ENCODE results near the gene PHF21B. TPM values are rescaled to one million over a fixed set of nuclear protein-coding genes. Genes with fewer than 3 reads are reported as not detected.

The PHF21B gene
- total and polyA plus RNA-seq, 8 donors = 0.24 to 1.4 (median 1.1) TPM; not detected in 1

- peaks cover 0 to 21% of the 10 kb centered on the region in 2 donors for H3K27me3 ChIP-seq
- intact Hi-C loops (cut with DNase I) = no loop called here
- no peak for DNase-seq
- peaks cover 0 to 29% of the 10 kb centered on the region in 2 donors for H3K9me3 ChIP-seq
- no peak overlapping the region for H3K27ac ChIP-seq
- H3K4me1 ChIP-seq = no peaks in the 10 kb centered on the region
- H3K4me3 ChIP-seq = no peak overlapping the region
- H3K36me3 ChIP-seq = no peaks in the 10 kb centered on the region
- no peak for TF ChIP-seq CTCF (IDR thresholded peaks at IDR 0.05)
- no peak for ATAC-seq
Observed at GRCh38 chr22:44901301-44901700, 108.5 kb downstream of the PHF21B start.

DNA sequence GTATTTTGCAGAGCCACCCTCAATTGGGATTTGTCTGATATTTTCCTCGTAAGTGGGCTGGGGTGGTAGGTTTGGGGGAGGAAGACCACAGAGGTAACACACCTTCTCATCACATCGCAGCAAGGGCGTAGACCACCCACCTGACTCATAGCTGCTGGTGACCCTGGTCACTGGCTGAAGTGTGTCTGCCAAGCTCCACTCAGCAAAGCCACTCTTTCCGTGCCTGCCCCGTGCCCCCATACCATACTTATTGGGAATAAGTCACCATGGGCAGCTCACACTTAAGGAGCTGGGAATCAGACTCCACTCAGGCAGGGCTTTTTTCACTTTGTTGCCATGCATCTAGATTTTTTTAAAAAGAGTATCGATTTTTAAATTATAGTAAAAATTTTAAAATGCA lies 111.6 kb downstream of the PHF21B start:
- H3K9me3 ChIP-seq = peaks cover 0 to 29% of the 10 kb centered on the region in 2 donors
- H3K27me3 ChIP-seq = peaks cover 0 to 14% of the 10 kb centered on the region in 2 donors
- H3K36me3 ChIP-seq = no peaks in the 10 kb centered on the region
- no peak overlapping the region for H3K4me3 ChIP-seq
- TF ChIP-seq CTCF (IDR thresholded peaks at IDR 0.05) = no peak
- intact Hi-C loops (cut with DNase I) = no loop called here
- DNase-seq (no peak), ATAC-seq (no peak)
- H3K4me1 ChIP-seq = no peaks in the 10 kb centered on the region
- no peak overlapping the region for H3K27ac ChIP-seq

- intact Hi-C loops (cut with DNase I) = no loop called here
- Histone ChIP-seq H3K27me3 (peaks cover 0 to 10% of the 10 kb centered on the region in 2 donors), H3K9me3 (peaks cover 0 to 7% of the 10 kb centered on the region in 2 donors), H3K4me3 (no peak overlapping the region), H3K36me3 (no peaks in the 10 kb centered on the region), H3K4me1 (no peaks in the 10 kb centered on the region), H3K27ac (no peak overlapping the region)
- no peak for ATAC-seq
- peak in 1 of 4 donors; percentile 19 for DNase-seq
- TF ChIP-seq CTCF (IDR thresholded peaks at IDR 0.05) = no peak
Observed at GRCh38 chr22:44895296-44896055, 114.3 kb downstream of the PHF21B start.

- H3K4me3 ChIP-seq = no peak overlapping the region
- no peaks in the 10 kb centered on the region for H3K36me3 ChIP-seq
- TF ChIP-seq CTCF (IDR thresholded peaks at IDR 0.05) = no peak
- ATAC-seq (no peak), DNase-seq (peak in 1 of 4 donors; percentile 13)
- H3K27ac ChIP-seq = no peak overlapping the region
- intact Hi-C loops (cut with DNase I) = no loop called here
- H3K9me3 ChIP-seq = no peaks in the 10 kb centered on the region
- no peaks in the 10 kb centered on the region for H3K4me1 ChIP-seq
- peaks cover 0 to 10% of the 10 kb centered on the region in 2 donors for H3K27me3 ChIP-seq
Observed at GRCh38 chr22:44894782-44895181, 115.0 kb downstream of the PHF21B start.

GRCh38 chr22:44894321-44894720 lies 115.5 kb downstream of the PHF21B start:
- Histone ChIP-seq H3K4me3 (no peak overlapping the region), H3K4me1 (no peaks in the 10 kb centered on the region), H3K9me3 (no peaks in the 10 kb centered on the region), H3K36me3 (no peaks in the 10 kb centered on the region), H3K27me3 (peaks cover 0 to 10% of the 10 kb centered on the region in 2 donors), H3K27ac (no peak overlapping the region)
- DNase-seq = peak in 1 of 4 donors; percentile 15
- ATAC-seq = no peak
- TF ChIP-seq CTCF (IDR thresholded peaks at IDR 0.05) = no peak
- intact Hi-C loops (cut with DNase I) = no loop called here
